HCT116 (cell line): Measurements from ENCODE around the gene FTL. TPM values are rescaled to one million over a fixed set of nuclear protein-coding genes. Genes with fewer than 3 reads are reported as not detected.

Experiments used
- ATAC-seq: fragments of 200-7000 bp; cut with Tn5 transposase; 2 replicates; pipeline ENCODE4 v1.9.1; 2020; ENCODE audit warnings: mild to moderate bottlenecking, moderate library complexity
- BruUV-seq: library from RNA; stranded (reverse); fragments of 400-500 nt; replicated peaks from 2 replicates; lab custom pipeline; 2021; lab: Mats Ljungman, UMichigan
- CTCF ChIA-PET: fragments of 300-600 bp; sonication (Branson Sonifier 250); formaldehyde crosslinking; loops from one replicate; lab custom pipeline; 2021; ENCODE audit warnings: antibody characterized with exemption; lab: Charles Lee
- POLR2A ChIA-PET: fragments of 300-600, 350-600 bp; sonication (Branson Sonifier 250); formaldehyde crosslinking; loops from one replicate; lab custom pipeline; 2021; ENCODE audit warnings: antibody characterized with exemption; lab: Charles Lee
- RAD21 ChIA-PET, 2 experiments: fragments of 300-600 bp; sonication (Branson Sonifier 250); formaldehyde crosslinking; loops; one replicate each; lab custom pipeline; 2023; ENCODE audit warnings: low total read pairs in 2 of 2; ENCODE audit not compliant: uncharacterized antibody in 2 of 2, unreplicated experiment in 2 of 2, low non-redundant PET in 1 of 2; lab: Charles Lee
- DNase-seq: peaks from one replicate; pipeline ENCODE4 v3.0.0-alpha.2; 2010; ENCODE audit warnings: low read depth, low spot score
- H2AFZ ChIP-seq: fragments of 200-600 bp; shearing (Covaris generic), sonication (generic); 2 replicates; pipeline ENCODE4 v1.6.1; 2017; ENCODE audit warnings: low read depth, mixed run types, mixed read lengths, antibody characterized with exemption, low read length; ENCODE audit not compliant: poor library complexity, severe bottlenecking
- H3K27ac ChIP-seq: 2 replicates; pipeline ENCODE4 v1.5.1; 2012; ENCODE audit warnings: low read depth, low read length
- H3K27me3 ChIP-seq: fragments of 200-600 bp; sonication (generic); 2 replicates; pipeline ENCODE4 v1.6.1; 2016; ENCODE audit warnings: mixed run types, low read length, mixed read lengths; ENCODE audit not compliant: insufficient read depth
- H3K36me3 ChIP-seq, 2 experiments: fragments of 200-500 bp in 1 of 2; fragments of 200-600 bp in 1 of 2; sonication (Bioruptor generic) in 1 of 2; sonication (generic) in 1 of 2; 2 replicates each; pipeline versions ENCODE4 v1.5.1 to v1.6.1; 2014 to 2016; ENCODE audit warnings: low read length in 2 of 2, inconsistent platforms in 1 of 2, mixed read lengths in 1 of 2, mixed run types in 1 of 2; ENCODE audit not compliant: insufficient read depth in 2 of 2, control insufficient read depth in 1 of 2
- H3K4me1 ChIP-seq, 2 experiments: fragments of 200-600 bp in 1 of 2; sonication (generic) in 1 of 2; 2 replicates each; pipeline versions ENCODE4 v1.5.1 to v1.6.1; 2012 to 2017; ENCODE audit warnings: low read length in 2 of 2, inconsistent platforms in 1 of 2, mild to moderate bottlenecking in 1 of 2, mixed read lengths in 1 of 2, mixed run types in 1 of 2, moderate library complexity in 1 of 2; ENCODE audit not compliant: insufficient read depth in 2 of 2, control insufficient read depth in 1 of 2
- H3K4me2 ChIP-seq: fragments of 200-600 bp; sonication (generic); 2 replicates; pipeline ENCODE4 v1.6.1; 2017; ENCODE audit warnings: mixed run types, low read length, mixed read lengths
- H3K4me3 ChIP-seq, 2 experiments: fragments of 200-600 bp in 1 of 2; sonication (generic) in 1 of 2; replicated peaks in 1 of 2; 2 replicates each; pipeline ENCODE4 v1.5.1; 2011 to 2016; ENCODE audit warnings: low read length in 2 of 2, control low read depth in 1 of 2, low read depth in 1 of 2, mild to moderate bottlenecking in 1 of 2, mixed read lengths in 1 of 2, mixed run types in 1 of 2
- H3K79me2 ChIP-seq: fragments of 200-600 bp; sonication (generic); 2 replicates; pipeline ENCODE4 v1.6.1; 2017; ENCODE audit warnings: mild to moderate bottlenecking, mixed run types, low read length, moderate library complexity, mixed read lengths; ENCODE audit not compliant: insufficient read depth
- H3K9ac ChIP-seq: fragments of 200-600 bp; sonication (generic); 2 replicates; pipeline ENCODE4 v1.6.1; 2016; ENCODE audit warnings: low read length, mixed read lengths
- H3K9me2 ChIP-seq: fragments of 200-600 bp; sonication (generic), shearing (Covaris generic); 2 replicates; pipeline ENCODE4 v1.6.1; 2017; ENCODE audit warnings: mixed run types, mild to moderate bottlenecking, moderate library complexity; ENCODE audit not compliant: insufficient read depth
- H3K9me3 ChIP-seq, 2 experiments: fragments of 200-500 bp in 1 of 2; fragments of 200-600 bp in 1 of 2; sonication (Bioruptor generic) in 1 of 2; sonication (generic) in 1 of 2; 2 replicates each; pipeline ENCODE4 v1.6.1; 2014 to 2017; ENCODE audit warnings: low read length in 2 of 2, mixed read lengths in 2 of 2, inconsistent platforms in 1 of 2, low read depth in 1 of 2, mild to moderate bottlenecking in 1 of 2, mixed run types in 1 of 2, moderate library complexity in 1 of 2; ENCODE audit not compliant: control insufficient read depth in 1 of 2, insufficient read depth in 1 of 2
- H4K20me1 ChIP-seq: fragments of 200-600 bp; sonication (generic), shearing (Covaris generic); 2 replicates; pipeline ENCODE4 v1.6.1; 2017; ENCODE audit warnings: mixed run types, mild to moderate bottlenecking, moderate library complexity; ENCODE audit not compliant: insufficient read depth
- CEBPB ChIP-seq: IDR thresholded peaks from 2 replicates; pipeline ENCODE4 v1.6.1; 2012; ENCODE audit warnings: low read depth
- CTCF ChIP-seq, 3 experiments: fragments of 200-600 bp in 1 of 3; sonication (generic) in 1 of 3; IDR thresholded peaks in 2 of 3; conservative IDR thresholded peaks in 1 of 3; 2 replicates each; pipeline ENCODE4 v1.5.1; 2012 to 2017; ENCODE audit warnings: low read depth in 2 of 3, low read length in 2 of 3, antibody characterized with exemption in 1 of 3, borderline replicate concordance in 1 of 3, control low read depth in 1 of 3, mild to moderate bottlenecking in 1 of 3, mixed read lengths in 1 of 3, mixed run types in 1 of 3, moderate library complexity in 1 of 3; ENCODE audit not compliant: insufficient read depth in 1 of 3
- RAD21 ChIP-seq: IDR thresholded peaks from 2 replicates; pipeline ENCODE4 v1.6.1; 2012; ENCODE audit warnings: low read depth, mild to moderate bottlenecking
- ZFX ChIP-seq: fragments of 450-650 bp; IDR thresholded peaks from 2 replicates; pipeline ENCODE4 v1.6.1; 2017
- intact Hi-C: fragments of 100-400 bp; cut with micrococcal nuclease; formaldehyde crosslinking; loops from 2 replicates; pipeline ENCODE4 v1.10.0; 2022
- total RNA-seq: library from RNA; stranded (reverse); gene quantifications from one replicate; pipeline ENCODE4 v1.2.1, GENCODE V29; 2021; ENCODE audit not compliant: unreplicated experiment

FTL gene
- total RNA-seq, 1 experiment from 2014 or later, result 1,885 TPM

- ATAC-seq (peak; percentile 71), DNase-seq (no peak)
- TF ChIP-seq CTCF (IDR thresholded peaks at IDR 0.05 in 2 of 3, conservative IDR thresholded peaks at IDR 0.05 in 1 of 3; ENCODE audit: borderline replicate concordance in 1 of 3, insufficient read depth in 1 of 3, low read depth in 2 of 3, low read length in 2 of 3), result peak in 2 of 3 experiments; percentile 94 to 95; a peak in 4 of 6 replicates
- no peak for TF ChIP-seq ZFX
- peak; percentile 88 for TF ChIP-seq RAD21
- TF ChIP-seq CEBPB, result no peak
- intact Hi-C loops, result loop anchor here (1.0 kb wide), 2 partner anchors 136 to 183 kb away; no protein-coding TSS in a partner anchor
- Histone ChIP-seq H3K36me3 (peaks cover 14 to 35% of the 10 kb centered on the region in 2 experiments; a peak in 3 of 4 replicates), H2AFZ (no peak overlapping the region), H3K4me1 (peaks cover 0 to 22% of the 10 kb centered on the region in 2 experiments; a peak in 3 of 4 replicates), H3K4me2 (no peak overlapping the region), H3K27ac (no peak overlapping the region), H3K9ac (no peak overlapping the region), H3K9me2 (no peaks in the 10 kb centered on the region), H3K79me2 (peaks cover 7% of the 10 kb centered on the region), H3K9me3 (no peaks in the 10 kb centered on the region), H3K27me3 (no peaks in the 10 kb centered on the region), H3K4me3 (no peak overlapping the region), H4K20me1 (peaks cover 7% of the 10 kb centered on the region; the same call in 1 of the 2 replicates)
- POLR2A ChIA-PET, result interaction anchor here (0.8 to 1.9 kb wide), 5 partner anchors 9 to 99 kb away, joined by 3 to 11 read pairs (median 3); partner anchors contain the start of genes BAX, DHDH, GYS1 and PPP1R15A
- BruUV-seq, result no TSS peak
- RAD21 ChIA-PET, result interaction anchor here in 1 of 2 experiments (0.5 to 0.9 kb wide), 4 partner anchors 10 to 176 kb away, joined by 3 to 4 read pairs (median 3); no protein-coding TSS in a partner anchor
- CTCF ChIA-PET, result interaction anchor here (0.7 to 3.2 kb wide), 28 partner anchors 9 to 630 kb away, joined by 3 to 28 read pairs (median 4); partner anchors contain the start of genes BAX, CA11, DHDH and GYS1
Observed at GRCh38 chr19:48970923-48971395, 5.8 kb downstream of the FTL start.
